OCI-LY7 (cell line): ENCODE measurements around the gene GALR1. TPM values are rescaled to one million over a fixed set of nuclear protein-coding genes. Genes with fewer than 3 reads are reported as not detected.
"Not testable (repeated sequence)": the region's sequence is repeated elsewhere in the genome, so short reads cannot be mapped to it uniquely, and the experiment has no call there.

Source experiments
- BruUV-seq: library from RNA; stranded (reverse); fragments of 400-500 nt; replicated peaks from 2 replicates; lab custom pipeline; 2021; lab: Mats Ljungman, UMichigan
- CTCF ChIA-PET: fragments of 300-600 bp; sonication (Branson Sonifier 250); formaldehyde crosslinking; loops from one replicate; lab custom pipeline; 2022; ENCODE audit warnings: antibody characterized with exemption; ENCODE audit not compliant: unreplicated experiment; lab: Charles Lee
- POLR2A ChIA-PET: fragments of 300-600 bp; sonication (Branson Sonifier 250); formaldehyde crosslinking; loops from one replicate; lab custom pipeline; 2022; ENCODE audit warnings: antibody characterized with exemption; lab: Charles Lee
- DNase-seq: peaks from one replicate; pipeline ENCODE4 v3.0.0-alpha.2; 2015; ENCODE audit warnings: low spot score
- H2AFZ ChIP-seq: fragments of 200-600 bp; sonication (generic), shearing (Covaris generic); 2 replicates; pipeline ENCODE4 v1.6.1; 2014; ENCODE audit warnings: mild to moderate bottlenecking, antibody characterized with exemption, low read length, moderate library complexity
- H3K27ac ChIP-seq: fragments of 200-600 bp; sonication (generic); 2 replicates; pipeline ENCODE4 v1.5.1; 2014; ENCODE audit warnings: mixed run types, low read depth, mild to moderate bottlenecking, moderate library complexity, low read length, inconsistent platforms; ENCODE audit not compliant: poor library complexity, severe bottlenecking
- H3K36me3 ChIP-seq: fragments of 200-600 bp; sonication (generic); 2 replicates; pipeline ENCODE4 v1.6.1; 2014; ENCODE audit warnings: mild to moderate bottlenecking, antibody characterized with exemption, low read length, moderate library complexity, mixed read lengths; ENCODE audit not compliant: insufficient read depth
- H3K4me1 ChIP-seq: fragments of 200-600 bp; sonication (generic); 2 replicates; pipeline ENCODE4 v1.5.1; 2014; ENCODE audit warnings: mild to moderate bottlenecking, low read length; ENCODE audit not compliant: insufficient read depth, poor library complexity, severe bottlenecking
- H3K4me2 ChIP-seq: fragments of 200-600 bp; sonication (generic); 2 replicates; pipeline ENCODE4 v1.6.1; 2014; ENCODE audit warnings: mild to moderate bottlenecking, low read length
- H3K4me3 ChIP-seq: fragments of 200-600 bp; sonication (generic); 2 replicates; pipeline ENCODE4 v1.5.1; 2014; ENCODE audit warnings: mild to moderate bottlenecking, low read depth, low read length; ENCODE audit not compliant: poor library complexity, severe bottlenecking
- H3K79me2 ChIP-seq: fragments of 200-600 bp; sonication (generic); 2 replicates; pipeline ENCODE4 v1.6.1; 2016; ENCODE audit warnings: low read depth, mild to moderate bottlenecking, low read length, moderate library complexity, mixed read lengths; ENCODE audit not compliant: insufficient read depth
- H3K9me2 ChIP-seq: fragments of 200-600 bp; sonication (generic); 2 replicates; pipeline ENCODE4 v1.6.1; 2016; ENCODE audit warnings: mild to moderate bottlenecking, low read length, mixed read lengths; ENCODE audit not compliant: insufficient read depth
- H3K9me3 ChIP-seq: fragments of 200-600 bp; sonication (generic); 2 replicates; pipeline ENCODE4 v1.6.1; 2014; ENCODE audit warnings: mild to moderate bottlenecking, mixed run types, low read length, mixed read lengths
- H4K20me1 ChIP-seq: fragments of 200-600 bp; sonication (generic); 2 replicates; pipeline ENCODE4 v1.6.1; 2014; ENCODE audit warnings: mild to moderate bottlenecking, antibody characterized with exemption, low read length, moderate library complexity, mixed read lengths; ENCODE audit not compliant: insufficient read depth
- CTCF ChIP-seq: fragments of 200-600 bp; sonication (generic); conservative IDR thresholded peaks from 2 replicates; pipeline ENCODE4 v1.5.1; 2014; ENCODE audit warnings: mild to moderate bottlenecking, antibody characterized with exemption, low read length, moderate library complexity, mixed read lengths
- EZH2phosphoT487 ChIP-seq: fragments of 200-600 bp; sonication (generic); IDR thresholded peaks from 2 replicates; pipeline ENCODE4 v1.6.1; 2018; ENCODE audit warnings: low read depth, borderline replicate concordance, mild to moderate bottlenecking, mixed run types, antibody characterized with exemption, low read length, moderate library complexity, mixed read lengths
- intact Hi-C: fragments of 100-400 bp; cut with micrococcal nuclease; formaldehyde crosslinking; loops from one replicate; pipeline ENCODE4 v1.10.0; 2022; ENCODE audit not compliant: unreplicated experiment
- total RNA-seq, 2 experiments: library from RNA; depleted of rRNA in 1 of 2; stranded (reverse); fragments of >200 nt in 1 of 2; shearing (Covaris generic) in 1 of 2; gene quantifications; 2 replicates each; pipeline ENCODE4 v1.2.3, GENCODE V29; 2014 to 2022

GALR1 gene
- total RNA-seq, 2 experiments from 2014 or later: not detected

GRCh38 chr18:77230645-77231044 lies 19.0 kb upstream of the GALR1 start:
- no peak for DNase-seq
- POLR2A ChIA-PET: interaction anchor here (0.6 kb wide), 1 partner anchor 22 kb away, joined by 3 read pairs; no protein-coding TSS in a partner anchor
- no peaks in the 10 kb centered on the region for H3K36me3 ChIP-seq
- no peaks in the 10 kb centered on the region for H3K9me2 ChIP-seq
- CTCF ChIA-PET: no interaction called here
- no peak overlapping the region for H3K4me2 ChIP-seq
- intact Hi-C loops: no loop called here
- H3K9me3 ChIP-seq: no peaks in the 10 kb centered on the region
- no peak overlapping the region for H3K27ac ChIP-seq
- TF ChIP-seq CTCF: no peak
- no peak for TF ChIP-seq EZH2phosphoT487
- H4K20me1 ChIP-seq: no peaks in the 10 kb centered on the region
- H3K4me1 ChIP-seq: no peaks in the 10 kb centered on the region
- no peaks in the 10 kb centered on the region for H3K79me2 ChIP-seq
- no peak overlapping the region for H2AFZ ChIP-seq
- H3K4me3 ChIP-seq: no peak overlapping the region
- BruUV-seq: no TSS peak

- Histone ChIP-seq H3K4me1 (no peaks in the 10 kb centered on the region), H4K20me1 (no peaks in the 10 kb centered on the region), H2AFZ (no peak overlapping the region), H3K9me2 (no peaks in the 10 kb centered on the region), H3K9me3 (no peaks in the 10 kb centered on the region), H3K4me2 (no peak overlapping the region), H3K4me3 (no peak overlapping the region), H3K36me3 (no peaks in the 10 kb centered on the region), H3K79me2 (no peaks in the 10 kb centered on the region), H3K27ac (no peak overlapping the region)
- intact Hi-C loops: no loop called here
- no peak for DNase-seq
- no peak for TF ChIP-seq EZH2phosphoT487
- TF ChIP-seq CTCF: no peak
- ChIA-PET POLR2A (no interaction called here), CTCF (no interaction called here)
- no TSS peak for BruUV-seq
These were observed 14.9 kb upstream of the GALR1 start for GRCh38 chr18:77234504-77235365.

GRCh38 chr18:77239285-77239684 lies 10.4 kb upstream of the GALR1 start:
- H2AFZ ChIP-seq, H3K9me2 ChIP-seq, intact Hi-C loops, H4K20me1 ChIP-seq, H3K27ac ChIP-seq, BruUV-seq, CTCF ChIA-PET, DNase-seq, H3K4me1 ChIP-seq, H3K9me3 ChIP-seq, H3K36me3 ChIP-seq, H3K79me2 ChIP-seq, POLR2A ChIA-PET, H3K4me3 ChIP-seq, H3K4me2 ChIP-seq: not testable (repeated sequence)
